IMR-90 (cell line): ENCODE results near the gene NAV2. TPM values are rescaled to one million over a fixed set of nuclear protein-coding genes. Genes with fewer than 3 reads are reported as not detected.

Experiments used
- ATAC-seq: fragments of 200-7000 bp; cut with Tn5 transposase; 2 replicates; pipeline ENCODE4 v1.9.1; 2020; ENCODE audit warnings: low read depth, mild to moderate bottlenecking, moderate library complexity
- BruUV-seq: library from RNA; stranded (reverse); fragments of 400-500 nt; replicated peaks from 2 replicates; lab custom pipeline; 2021; lab: Mats Ljungman, UMichigan
- CTCF ChIA-PET: fragments of 300-600 bp; formaldehyde crosslinking; extraction: SDS; loops from one replicate; lab custom pipeline; 2021; ENCODE audit warnings: antibody characterized with exemption; lab: Yijun Ruan, JAX
- POLR2A ChIA-PET: fragments of 300-600 bp; sonication (Branson Sonifier 250); formaldehyde crosslinking; loops from one replicate; lab custom pipeline; 2022; ENCODE audit warnings: antibody characterized with exemption; ENCODE audit not compliant: unreplicated experiment; lab: Charles Lee
- DNase-seq: peaks from one replicate; pipeline ENCODE4 v3.0.0; 2013
- H2AFZ ChIP-seq: replicated peaks from 2 replicates; pipeline ENCODE3; 2013; ENCODE audit warnings: low read length, mild to moderate bottlenecking; ENCODE audit not compliant: poor library complexity
- H2AK5ac ChIP-seq: 2 replicates; pipeline ENCODE4 v1.6.1; 2013; ENCODE audit warnings: low read depth, low read length, inconsistent platforms
- H2AK9ac ChIP-seq: replicated peaks from 2 replicates; pipeline ENCODE3; 2013; ENCODE audit warnings: mild to moderate bottlenecking, low read depth, low read length, moderate library complexity; ENCODE audit not compliant: poor library complexity
- H2BK120ac ChIP-seq: 2 replicates; pipeline ENCODE4 v1.6.1; 2013; ENCODE audit warnings: low read depth, low read length, inconsistent platforms
- H2BK15ac ChIP-seq: 3 replicates; pipeline ENCODE4 v1.6.1; 2013; ENCODE audit warnings: low read depth, low read length, inconsistent platforms
- H2BK20ac ChIP-seq: 2 replicates; pipeline ENCODE4 v1.6.1; 2013; ENCODE audit warnings: low read depth, mild to moderate bottlenecking, inconsistent platforms, low read length, moderate library complexity
- H2BK5ac ChIP-seq: 2 replicates; pipeline ENCODE4 v1.6.1; 2013; ENCODE audit warnings: mild to moderate bottlenecking, low read depth, low read length, inconsistent platforms; ENCODE audit not compliant: poor library complexity, severe bottlenecking
- H3K14ac ChIP-seq: replicated peaks from 2 replicates; pipeline ENCODE4 v1.6.1; 2013; ENCODE audit warnings: low read depth, low read length, inconsistent platforms
- H3K18ac ChIP-seq: 2 replicates; pipeline ENCODE4 v1.6.1; 2013; ENCODE audit warnings: low read depth, low read length, control low read depth
- H3K23ac ChIP-seq: 2 replicates; pipeline ENCODE4 v1.6.1; 2013; ENCODE audit warnings: low read depth, low read length, inconsistent platforms
- H3K27ac ChIP-seq: 2 replicates; pipeline ENCODE4 v1.5.1; 2013; ENCODE audit warnings: mild to moderate bottlenecking, control low read depth, low read length; ENCODE audit not compliant: insufficient read depth
- H3K27me3 ChIP-seq: 2 replicates; pipeline ENCODE4 v1.6.1; 2013; ENCODE audit warnings: low read length; ENCODE audit not compliant: control insufficient read depth, insufficient read depth
- H3K36me3 ChIP-seq: 2 replicates; pipeline ENCODE4 v1.6.1; 2013; ENCODE audit warnings: low read length, mixed read lengths; ENCODE audit not compliant: control insufficient read depth, insufficient read depth
- H3K4ac ChIP-seq: 2 replicates; pipeline ENCODE4 v1.6.1; 2013; ENCODE audit warnings: low read depth, low read length, inconsistent platforms
- H3K4me1 ChIP-seq: 2 replicates; pipeline ENCODE4 v1.6.1; 2013; ENCODE audit warnings: low read length, mixed read lengths; ENCODE audit not compliant: control insufficient read depth, insufficient read depth
- H3K4me2 ChIP-seq: 2 replicates; pipeline ENCODE4 v1.6.1; 2013; ENCODE audit warnings: low read depth, mild to moderate bottlenecking, control low read depth, low read length, moderate library complexity
- H3K4me3 ChIP-seq: 2 replicates; pipeline ENCODE4 v1.5.1; 2013; ENCODE audit warnings: low read depth, mild to moderate bottlenecking, control low read depth, low read length, moderate library complexity; ENCODE audit not compliant: insufficient read depth
- H3K56ac ChIP-seq: 2 replicates; pipeline ENCODE4 v1.6.1; 2013; ENCODE audit warnings: low read length, inconsistent platforms; ENCODE audit not compliant: insufficient read depth; ENCODE audit errors: extremely low read depth
- H3K79me1 ChIP-seq, 2 experiments: 2 replicates each; pipeline ENCODE4 v1.6.1; 2013; ENCODE audit warnings: low read length in 2 of 2, inconsistent platforms in 1 of 2, low read depth in 1 of 2
- H3K9ac ChIP-seq: 2 replicates; pipeline ENCODE4 v1.6.1; 2013; ENCODE audit warnings: low read depth, low read length, control low read depth
- H3K9me1 ChIP-seq: 2 replicates; pipeline ENCODE4 v1.6.1; 2013; ENCODE audit warnings: low read length, inconsistent platforms; ENCODE audit not compliant: insufficient read depth
- H3K9me3 ChIP-seq: 2 replicates; pipeline ENCODE4 v1.6.1; 2013; ENCODE audit warnings: low read length; ENCODE audit not compliant: control insufficient read depth, insufficient read depth
- H4K20me1 ChIP-seq: 2 replicates; pipeline ENCODE4 v1.6.1; 2013; ENCODE audit warnings: low read length, inconsistent platforms; ENCODE audit not compliant: insufficient read depth
- H4K5ac ChIP-seq: 2 replicates; pipeline ENCODE4 v1.6.1; 2013; ENCODE audit warnings: mild to moderate bottlenecking, low read depth, low read length, control low read depth
- H4K8ac ChIP-seq, 2 experiments: 2 replicates each; pipeline ENCODE4 v1.6.1; 2013; ENCODE audit warnings: low read depth in 2 of 2, low read length in 2 of 2, control low read depth in 1 of 2, inconsistent platforms in 1 of 2
- H4K91ac ChIP-seq: 2 replicates; pipeline ENCODE4 v1.6.1; 2013; ENCODE audit warnings: low read depth, low read length, inconsistent platforms; ENCODE audit not compliant: insufficient read depth
- BHLHE40 ChIP-seq: fragments of 150-350 bp; IDR thresholded peaks from 2 replicates; pipeline ENCODE4 v1.6.1; 2016; ENCODE audit warnings: mild to moderate bottlenecking, low read depth, low read length
- CHD1 ChIP-seq: IDR thresholded peaks from 2 replicates; pipeline ENCODE4 v1.6.1; 2012; ENCODE audit warnings: low read depth, low read length, improper control_type of control experiment
- FOS ChIP-seq: fragments of 150-350 bp; IDR thresholded peaks from 2 replicates; pipeline ENCODE4 v1.6.1; 2016; ENCODE audit warnings: low read depth, low read length
- MAFK ChIP-seq: IDR thresholded peaks from 2 replicates; pipeline ENCODE4 v1.6.1; 2012; ENCODE audit warnings: low read depth, low read length, improper control_type of control experiment
- MAZ ChIP-seq: IDR thresholded peaks from 2 replicates; pipeline ENCODE4 v1.6.1; 2012; ENCODE audit warnings: low read depth, mild to moderate bottlenecking, low read length, improper control_type of control experiment, moderate library complexity, borderline replicate concordance
- MXI1 ChIP-seq: IDR thresholded peaks from 2 replicates; pipeline ENCODE4 v1.6.1; 2012; ENCODE audit warnings: low read depth, mild to moderate bottlenecking, low read length, moderate library complexity, borderline replicate concordance
- NFE2L2 ChIP-seq: fragments of 150-350 bp; IDR thresholded peaks from 2 replicates; pipeline ENCODE4 v1.6.1; 2016; ENCODE audit warnings: low read depth, mild to moderate bottlenecking, low read length
- POLR2A ChIP-seq: IDR thresholded peaks from 2 replicates; pipeline ENCODE4 v1.6.1; 2012; ENCODE audit warnings: mild to moderate bottlenecking, low read depth, low read length
- RAD21 ChIP-seq: IDR thresholded peaks from 2 replicates; pipeline ENCODE4 v1.6.1; 2012; ENCODE audit warnings: low read length, improper control_type of control experiment
- RCOR1 ChIP-seq: IDR thresholded peaks from 2 replicates; pipeline ENCODE4 v1.6.1; 2012; ENCODE audit warnings: mild to moderate bottlenecking, low read length, improper control_type of control experiment; ENCODE audit not compliant: insufficient replicate concordance
- RFX5 ChIP-seq: IDR thresholded peaks from 2 replicates; pipeline ENCODE4 v1.8.0; 2012; ENCODE audit warnings: low read depth, mild to moderate bottlenecking, low read length, moderate library complexity
- SMC3 ChIP-seq: fragments of 150-350 bp; IDR thresholded peaks from 2 replicates; pipeline ENCODE4 v1.6.1; 2016; ENCODE audit warnings: low read depth, mild to moderate bottlenecking, antibody characterized with exemption, low read length, moderate library complexity
- WGBS, 2 experiments: methylation state at CpG; one replicate each; pipeline versions ENCODE4 v1.1.5 to v1.1.7; 2013; ENCODE audit warnings: missing lambda C conversion rate in 2 of 2; ENCODE audit not compliant: insufficient read length in 1 of 2; ENCODE audit errors: extremely low coverage in 2 of 2; 5-methylcytosine and 5-hydroxymethylcytosine counted together
- dilution Hi-C: fragments of 300-500 bp; cut with HindIII; formaldehyde crosslinking; loops from one replicate; pipeline ENCODE4 v1.14.3; 2018; ENCODE audit warnings: low sequenced_read_pairs; ENCODE audit not compliant: unreplicated experiment
- in situ Hi-C: fragments of 300-500 bp; cut with MboI; formaldehyde crosslinking; loops from 3 replicates; pipeline ENCODE4 v1.14.3; 2019; ENCODE audit warnings: low sequenced_read_pairs, inconsistent platforms, mixed read lengths
- intact Hi-C: fragments of 100-400 bp; cut with micrococcal nuclease; formaldehyde crosslinking; loops from 2 replicates; pipeline ENCODE4 v1.10.0; 2022
- polyA plus RNA-seq, 3 experiments: library from polyadenylated mRNA; depleted of rRNA; stranded (reverse); fragments of >200 nt; gene quantifications; 2 replicates each; pipeline ENCODE4 v1.2.3, GENCODE V29; 2012; ENCODE audit warnings: low replicate concordance in 1 of 3
- total RNA-seq: library from RNA; depleted of rRNA; stranded (reverse); fragments of >200 nt; gene quantifications from 2 replicates; pipeline ENCODE4 v1.2.3, GENCODE V29; 2012
- TF ChIP-seq, protein P1 (sequence below): conservative IDR thresholded peaks from 2 replicates; pipeline ENCODE4 v1.5.1; 2012; ENCODE audit warnings: mild to moderate bottlenecking, low read depth, low read length, improper control_type of control experiment
- TF ChIP-seq, protein P2 (sequence below): fragments of 150-350 bp; IDR thresholded peaks from 2 replicates; pipeline ENCODE4 v1.6.1; 2016; ENCODE audit warnings: low read depth, mild to moderate bottlenecking, low read length, moderate library complexity, borderline replicate concordance
- TF ChIP-seq, protein P3 (sequence below): fragments of 150-350 bp; IDR thresholded peaks from 2 replicates; pipeline ENCODE4 v1.6.1; 2017; ENCODE audit warnings: mild to moderate bottlenecking, antibody characterized with exemption, low read length, low read depth

Gene NAV2
- total and polyA plus RNA-seq, 2 of the 4 experiments (the other 2 are of a cell fraction): 4.5 to 12.6 TPM

DNA sequence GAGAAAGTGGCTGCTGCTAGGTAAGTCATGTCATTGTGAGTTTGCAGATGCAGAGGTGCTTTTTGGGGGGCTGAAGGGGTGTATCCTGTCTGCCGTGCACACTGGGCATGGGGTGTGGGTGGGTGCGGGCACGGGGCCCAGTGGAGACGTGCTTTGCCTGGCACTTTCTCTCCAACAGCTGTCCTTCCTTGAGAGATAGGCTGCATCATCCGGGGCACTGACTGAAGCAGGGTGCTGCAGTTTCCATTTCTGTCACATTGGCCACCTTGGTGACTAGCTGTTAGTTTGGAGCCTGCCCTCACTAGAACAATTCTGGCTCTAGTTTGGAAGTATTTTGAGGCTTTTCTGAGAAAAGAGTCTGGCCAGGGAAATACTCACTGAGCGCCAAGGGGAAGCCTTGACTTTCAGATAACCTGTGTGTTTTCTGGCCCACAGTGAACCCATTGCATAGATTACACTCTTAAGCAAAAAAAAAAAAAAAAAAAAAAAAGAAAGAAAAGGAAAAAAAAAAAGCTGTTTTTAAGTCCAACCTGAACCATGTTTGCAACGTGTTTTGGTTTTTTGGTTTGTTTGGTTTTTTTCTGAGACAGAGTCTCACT is 219.2 kb downstream of the NAV2 start:
- no peak overlapping the region for H3K56ac ChIP-seq
- H3K4me2 ChIP-seq: no peak overlapping the region; the same call in 1 of the 2 replicates
- BruUV-seq: no TSS peak
- H3K9me1 ChIP-seq: peaks cover 14% of the 10 kb centered on the region
- H2BK5ac ChIP-seq: no peak overlapping the region
- ATAC-seq (no peak), DNase-seq (no peak)
- H2AK5ac ChIP-seq: no peak overlapping the region
- no peak overlapping the region for H3K27ac ChIP-seq
- H3K18ac ChIP-seq: no peak overlapping the region
- 59% methylated on average over 5 of the region's 7 CpGs; no CpG with 5 or more reads in 1 of the 2 experiments for WGBS, 2 experiments
- no peak overlapping the region for H3K4me3 ChIP-seq
- H3K27me3 ChIP-seq: no peaks in the 10 kb centered on the region
- dilution Hi-C loops: no loop called here
- H3K14ac ChIP-seq: no peak overlapping the region
- H3K9ac ChIP-seq: no peak overlapping the region
- peaks cover 18% of the 10 kb centered on the region for H3K36me3 ChIP-seq
- peaks cover 17% of the 10 kb centered on the region for H3K4me1 ChIP-seq
- no peak overlapping the region for H4K91ac ChIP-seq
- H4K8ac ChIP-seq: peak overlapping the region in 1 of 2 experiments; percentile 8; a peak in 1 of 4 replicates
- H2AFZ ChIP-seq: no peak overlapping the region
- H3K79me1 ChIP-seq: peaks cover 18 to 28% of the 10 kb centered on the region in 2 experiments; a peak in 3 of 4 replicates
- in situ Hi-C loops: loop anchor here (25.0 kb wide), 2 partner anchors 430 to 680 kb away; partner anchors contain the start of gene HTATIP2
- POLR2A ChIA-PET: no interaction called here
- H3K23ac ChIP-seq: no peak overlapping the region; the same call in 1 of the 2 replicates
- no peak overlapping the region for H2BK20ac ChIP-seq
- peaks cover 4% of the 10 kb centered on the region; the same call in 1 of the 2 replicates for H4K20me1 ChIP-seq
- no peak overlapping the region for H2AK9ac ChIP-seq
- CTCF ChIA-PET: no interaction called here
- H2BK15ac ChIP-seq: no peak overlapping the region; the same call in 2 of the 3 replicates
- H3K4ac ChIP-seq: peak overlapping the region; percentile 26; the same call in 1 of the 2 replicates
- no peaks in the 10 kb centered on the region for H3K9me3 ChIP-seq
- intact Hi-C loops: no loop called here
- peak overlapping the region; percentile 6; the same call in 1 of the 2 replicates for H2BK120ac ChIP-seq
- no peak overlapping the region for H4K5ac ChIP-seq
- TF ChIP-seq MXI1: no peak
- no peak for TF ChIP-seq CHD1
- TF ChIP-seq, protein P1, sequence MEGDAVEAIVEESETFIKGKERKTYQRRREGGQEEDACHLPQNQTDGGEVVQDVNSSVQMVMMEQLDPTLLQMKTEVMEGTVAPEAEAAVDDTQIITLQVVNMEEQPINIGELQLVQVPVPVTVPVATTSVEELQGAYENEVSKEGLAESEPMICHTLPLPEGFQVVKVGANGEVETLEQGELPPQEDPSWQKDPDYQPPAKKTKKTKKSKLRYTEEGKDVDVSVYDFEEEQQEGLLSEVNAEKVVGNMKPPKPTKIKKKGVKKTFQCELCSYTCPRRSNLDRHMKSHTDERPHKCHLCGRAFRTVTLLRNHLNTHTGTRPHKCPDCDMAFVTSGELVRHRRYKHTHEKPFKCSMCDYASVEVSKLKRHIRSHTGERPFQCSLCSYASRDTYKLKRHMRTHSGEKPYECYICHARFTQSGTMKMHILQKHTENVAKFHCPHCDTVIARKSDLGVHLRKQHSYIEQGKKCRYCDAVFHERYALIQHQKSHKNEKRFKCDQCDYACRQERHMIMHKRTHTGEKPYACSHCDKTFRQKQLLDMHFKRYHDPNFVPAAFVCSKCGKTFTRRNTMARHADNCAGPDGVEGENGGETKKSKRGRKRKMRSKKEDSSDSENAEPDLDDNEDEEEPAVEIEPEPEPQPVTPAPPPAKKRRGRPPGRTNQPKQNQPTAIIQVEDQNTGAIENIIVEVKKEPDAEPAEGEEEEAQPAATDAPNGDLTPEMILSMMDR: no peak
- TF ChIP-seq FOS: no peak
- TF ChIP-seq, protein P2, sequence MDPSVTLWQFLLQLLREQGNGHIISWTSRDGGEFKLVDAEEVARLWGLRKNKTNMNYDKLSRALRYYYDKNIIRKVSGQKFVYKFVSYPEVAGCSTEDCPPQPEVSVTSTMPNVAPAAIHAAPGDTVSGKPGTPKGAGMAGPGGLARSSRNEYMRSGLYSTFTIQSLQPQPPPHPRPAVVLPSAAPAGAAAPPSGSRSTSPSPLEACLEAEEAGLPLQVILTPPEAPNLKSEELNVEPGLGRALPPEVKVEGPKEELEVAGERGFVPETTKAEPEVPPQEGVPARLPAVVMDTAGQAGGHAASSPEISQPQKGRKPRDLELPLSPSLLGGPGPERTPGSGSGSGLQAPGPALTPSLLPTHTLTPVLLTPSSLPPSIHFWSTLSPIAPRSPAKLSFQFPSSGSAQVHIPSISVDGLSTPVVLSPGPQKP: no peak
- TF ChIP-seq RAD21: no peak
- TF ChIP-seq, protein P3, sequence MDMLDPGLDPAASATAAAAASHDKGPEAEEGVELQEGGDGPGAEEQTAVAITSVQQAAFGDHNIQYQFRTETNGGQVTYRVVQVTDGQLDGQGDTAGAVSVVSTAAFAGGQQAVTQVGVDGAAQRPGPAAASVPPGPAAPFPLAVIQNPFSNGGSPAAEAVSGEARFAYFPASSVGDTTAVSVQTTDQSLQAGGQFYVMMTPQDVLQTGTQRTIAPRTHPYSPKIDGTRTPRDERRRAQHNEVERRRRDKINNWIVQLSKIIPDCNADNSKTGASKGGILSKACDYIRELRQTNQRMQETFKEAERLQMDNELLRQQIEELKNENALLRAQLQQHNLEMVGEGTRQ: no peak
- no peak for TF ChIP-seq NFE2L2
- no peak for TF ChIP-seq RCOR1
- no peak for TF ChIP-seq RFX5
- TF ChIP-seq MAZ: no peak
- no peak for TF ChIP-seq BHLHE40
- no peak for TF ChIP-seq SMC3
- no peak for TF ChIP-seq POLR2A
- TF ChIP-seq MAFK: no peak
